Body of pancreas (tissue), 4 donors: ENCODE results near the gene EBF4.

Experiments used
- POLR2A ChIP-seq, 3 donors: fragments of 450-650 bp; IDR thresholded peaks; one replicate each; pipeline ENCODE4 v1.6.1; 2016; ENCODE audit warnings: antibody characterized with exemption in 3 of 3, mild to moderate bottlenecking in 2 of 3
- TF ChIP-seq, protein P1 (sequence below), 7 experiments: fragments of 450-650 bp in 4 of 7; fragments of 200-600 bp in 3 of 7; sonication (generic) in 3 of 7; IDR thresholded peaks; one replicate each; pipeline ENCODE4 v1.5.1; 2016 to 2019; ENCODE audit warnings: antibody characterized with exemption in 7 of 7

DNA sequence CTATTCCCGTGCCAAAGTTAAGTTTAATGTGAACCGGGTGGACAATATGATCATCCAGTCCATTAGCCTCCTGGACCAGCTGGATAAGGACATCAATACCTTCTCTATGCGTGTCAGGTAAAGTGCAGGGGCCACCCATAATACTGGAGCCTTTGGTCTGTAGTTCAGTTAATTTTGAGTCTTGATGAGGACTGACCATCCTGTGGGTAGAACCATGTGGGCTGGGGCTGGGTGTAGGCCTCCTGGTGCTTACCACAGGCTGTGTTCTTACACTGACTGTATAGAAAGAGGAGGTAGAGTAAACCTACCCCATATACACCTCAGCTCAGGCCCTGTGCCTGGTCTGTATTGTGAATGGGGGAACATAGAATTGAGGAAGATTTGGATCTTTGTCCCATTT is 37.7 kb upstream of the EBF4 start:
- TF ChIP-seq, protein P1, sequence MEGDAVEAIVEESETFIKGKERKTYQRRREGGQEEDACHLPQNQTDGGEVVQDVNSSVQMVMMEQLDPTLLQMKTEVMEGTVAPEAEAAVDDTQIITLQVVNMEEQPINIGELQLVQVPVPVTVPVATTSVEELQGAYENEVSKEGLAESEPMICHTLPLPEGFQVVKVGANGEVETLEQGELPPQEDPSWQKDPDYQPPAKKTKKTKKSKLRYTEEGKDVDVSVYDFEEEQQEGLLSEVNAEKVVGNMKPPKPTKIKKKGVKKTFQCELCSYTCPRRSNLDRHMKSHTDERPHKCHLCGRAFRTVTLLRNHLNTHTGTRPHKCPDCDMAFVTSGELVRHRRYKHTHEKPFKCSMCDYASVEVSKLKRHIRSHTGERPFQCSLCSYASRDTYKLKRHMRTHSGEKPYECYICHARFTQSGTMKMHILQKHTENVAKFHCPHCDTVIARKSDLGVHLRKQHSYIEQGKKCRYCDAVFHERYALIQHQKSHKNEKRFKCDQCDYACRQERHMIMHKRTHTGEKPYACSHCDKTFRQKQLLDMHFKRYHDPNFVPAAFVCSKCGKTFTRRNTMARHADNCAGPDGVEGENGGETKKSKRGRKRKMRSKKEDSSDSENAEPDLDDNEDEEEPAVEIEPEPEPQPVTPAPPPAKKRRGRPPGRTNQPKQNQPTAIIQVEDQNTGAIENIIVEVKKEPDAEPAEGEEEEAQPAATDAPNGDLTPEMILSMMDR (IDR thresholded peaks at IDR 0.05), result no peak
- TF ChIP-seq POLR2A (IDR thresholded peaks at IDR 0.05), result no peak
